NCI-H526 treated with DMSO at 0.1 percent for 48 hours (cell line): ENCODE data around the gene MDFIC2.
"Not testable (repeated sequence)": the region's sequence is repeated elsewhere in the genome, so short reads cannot be mapped to it uniquely, and the experiment has no call there.

Source experiments
- DNase-seq: peaks from one replicate; lab custom pipeline; 2025; lab: John Stamatoyannopoulos, UW

Gene MDFIC2

DNA sequence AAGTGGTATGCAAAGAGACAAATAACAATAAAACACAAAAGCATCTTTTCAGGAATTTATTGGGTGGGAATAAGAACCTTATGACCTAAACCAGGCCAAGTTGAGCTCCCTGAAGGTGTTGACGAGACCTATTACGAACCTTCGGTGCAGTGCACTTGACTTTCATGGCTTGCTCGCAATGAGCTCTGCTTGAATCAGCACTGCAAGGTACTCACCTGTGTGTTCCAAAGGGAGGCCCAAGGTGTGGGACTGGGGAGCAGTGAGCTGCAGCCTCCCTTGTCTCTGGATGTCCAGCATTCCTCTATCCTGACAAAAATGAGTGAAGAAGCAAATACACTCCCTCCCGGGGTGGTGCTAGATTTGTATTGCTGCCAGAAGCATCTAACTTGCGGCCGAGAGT lies at the start of gene MDFIC2:
TSS of gene MDFIC2 (minus strand) at position 303 of the 400 bp plus-strand sequence. CDS start 665 bp downstream, outside the sequence.
- DNase-seq, result no peak

DNA sequence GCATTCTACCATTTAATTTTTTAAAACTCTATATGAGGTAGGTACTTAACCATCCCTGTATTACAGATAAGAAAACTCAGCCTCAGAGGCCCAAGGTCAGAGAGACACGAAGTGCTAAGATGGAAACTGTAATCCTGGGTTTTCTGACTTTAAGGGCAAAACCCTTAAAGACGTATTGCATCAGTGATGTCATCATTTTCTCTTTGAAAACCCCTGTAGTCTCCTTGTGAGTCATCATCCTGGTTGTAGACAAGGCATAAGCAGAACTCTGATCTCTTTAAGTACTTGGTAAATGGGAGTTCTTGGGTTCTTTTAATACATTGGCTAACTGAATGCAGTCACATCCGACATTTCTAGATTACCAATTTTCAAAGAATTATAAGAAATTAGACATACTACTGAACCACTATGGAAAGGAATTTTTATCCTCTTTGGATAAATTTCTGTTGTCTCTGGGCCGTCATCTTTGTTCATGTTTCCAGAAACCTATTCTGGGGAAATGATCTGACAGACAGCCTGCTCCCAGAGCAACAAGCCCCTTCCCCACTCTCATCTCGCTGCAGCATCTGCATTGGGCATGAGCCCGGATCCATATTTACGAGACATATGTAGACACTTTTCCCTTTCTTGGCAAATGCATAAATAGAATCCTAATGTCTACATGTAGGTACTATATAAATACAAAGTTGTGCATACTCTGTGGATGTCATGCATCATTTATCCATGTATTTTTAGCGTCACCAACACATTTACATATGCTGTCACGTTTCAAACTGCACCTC lies 48.7 kb upstream of the MDFIC2 start:
- DNase-seq, result no peak

DNA sequence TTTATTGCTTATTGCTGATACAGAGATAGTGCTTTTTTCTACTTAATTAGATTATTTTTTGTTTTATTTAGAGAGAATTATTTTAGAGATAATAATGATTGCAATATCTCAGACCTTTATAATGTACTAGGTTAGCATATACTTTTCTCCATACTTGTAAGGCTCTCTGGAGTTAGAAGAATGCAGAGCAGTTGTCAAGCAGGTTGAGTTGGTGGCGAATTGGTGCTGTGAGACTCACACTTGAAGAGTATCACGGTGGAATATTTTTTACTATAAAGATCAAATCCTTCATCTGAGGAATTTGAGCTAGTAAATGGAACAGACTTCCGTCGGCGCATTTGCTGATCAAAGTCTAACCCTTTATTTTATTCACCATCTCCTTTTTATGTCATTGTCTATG lies 47.3 kb upstream of the MDFIC2 start:
- no peak for DNase-seq

DNA sequence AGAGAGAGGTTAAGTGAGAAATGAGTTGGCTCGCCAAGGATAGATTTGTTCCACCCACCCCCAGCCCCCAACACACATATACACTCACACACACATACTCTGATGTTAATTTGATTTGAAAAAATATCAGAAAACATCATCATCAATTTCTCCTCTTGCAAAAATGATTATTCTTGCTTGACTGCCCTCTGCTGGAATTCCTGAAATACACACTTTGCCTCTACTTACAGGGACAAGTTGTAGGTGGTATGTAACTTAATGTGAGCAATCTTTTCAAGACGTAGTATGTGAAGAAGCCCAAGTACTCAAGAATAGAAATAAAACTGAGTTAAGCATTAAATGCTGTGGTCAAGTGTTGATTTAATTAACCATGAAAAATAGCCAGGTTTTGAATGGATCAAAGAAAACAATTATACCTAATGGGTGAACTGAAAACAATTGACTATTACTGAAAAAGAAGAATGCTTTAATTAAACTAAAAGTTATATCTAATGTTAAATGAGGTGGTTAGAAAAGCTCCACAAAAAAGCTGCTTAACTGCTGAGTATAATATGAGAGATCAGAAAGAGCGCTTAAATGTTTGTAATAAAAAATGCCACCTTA lies 46.6 kb upstream of the MDFIC2 start:
- peak; percentile 3 for DNase-seq

DNA sequence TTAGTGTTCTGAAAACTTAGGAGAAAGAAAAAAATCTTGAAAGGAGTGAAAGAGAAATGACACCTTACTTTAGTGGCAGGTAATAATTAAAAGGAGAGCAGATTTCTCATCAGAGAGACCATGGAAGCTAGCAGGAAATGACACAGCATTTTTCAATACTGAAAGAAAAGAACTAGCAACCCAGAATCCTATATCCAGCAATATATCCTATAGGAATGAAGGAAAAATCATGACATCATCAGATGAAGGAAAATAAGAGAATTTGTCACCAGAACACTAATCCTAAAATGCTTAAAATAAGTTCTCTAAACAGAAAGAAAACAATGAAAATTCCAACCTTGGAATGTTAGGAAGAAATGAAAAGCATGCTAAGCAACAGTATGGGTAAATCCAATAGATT lies 39.8 kb upstream of the MDFIC2 start:
- no peak for DNase-seq

DNA sequence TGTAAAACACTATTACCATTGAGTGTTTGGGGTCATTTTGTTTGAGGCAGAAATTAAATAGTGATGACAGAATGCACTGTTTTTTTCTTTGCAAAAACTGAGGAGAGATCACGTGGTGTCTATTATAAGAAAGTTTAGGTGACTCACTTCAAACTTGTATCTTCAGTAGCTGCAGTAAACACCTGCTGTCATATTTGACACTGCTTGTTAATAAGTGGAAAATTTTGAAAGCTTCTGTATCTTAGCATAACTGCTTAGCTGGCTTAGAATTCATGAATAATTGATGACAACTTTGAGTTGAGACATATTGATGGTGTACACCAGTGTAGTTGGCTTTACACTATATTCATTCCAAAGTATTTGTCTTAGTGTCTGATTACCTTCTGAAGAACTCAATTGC lies 29.7 kb upstream of the MDFIC2 start:
- no peak for DNase-seq

DNA sequence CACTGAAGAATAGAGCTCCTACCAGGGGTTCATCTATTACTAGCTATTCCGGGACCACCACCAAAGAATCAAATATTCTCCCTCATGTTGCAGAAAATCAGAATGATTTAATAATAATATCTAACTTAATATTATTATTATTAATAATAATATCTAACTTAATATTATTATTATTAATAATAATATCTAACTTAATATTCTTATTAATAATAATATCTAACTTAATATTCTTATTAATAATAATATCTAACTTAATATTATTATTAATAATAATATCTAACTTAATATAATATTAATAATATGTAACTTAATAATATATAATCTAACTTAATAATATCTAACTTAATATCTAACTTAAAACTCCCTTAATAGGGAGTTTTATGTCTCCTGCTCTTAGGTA lies 24.4 kb upstream of the MDFIC2 start:
- not testable (repeated sequence) for DNase-seq

DNA sequence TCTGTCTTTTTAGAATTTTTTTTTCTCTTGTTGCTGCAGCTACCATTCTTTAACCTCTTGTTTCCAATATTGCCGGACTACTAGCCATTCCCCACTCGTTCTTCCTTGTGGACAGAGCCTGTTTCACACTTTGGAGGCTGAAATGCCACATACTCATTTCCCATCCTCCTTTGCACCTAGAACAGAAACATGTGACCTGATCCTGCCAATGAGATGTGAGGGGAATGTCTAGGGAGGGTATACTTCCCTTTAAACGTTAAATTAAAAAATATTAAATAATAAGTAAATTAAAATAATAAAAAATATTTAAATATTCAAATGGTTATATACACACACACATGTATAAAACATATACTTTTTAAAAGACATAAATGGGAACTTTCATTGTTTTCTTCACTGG lies 20.6 kb upstream of the MDFIC2 start:
- no peak for DNase-seq

DNA sequence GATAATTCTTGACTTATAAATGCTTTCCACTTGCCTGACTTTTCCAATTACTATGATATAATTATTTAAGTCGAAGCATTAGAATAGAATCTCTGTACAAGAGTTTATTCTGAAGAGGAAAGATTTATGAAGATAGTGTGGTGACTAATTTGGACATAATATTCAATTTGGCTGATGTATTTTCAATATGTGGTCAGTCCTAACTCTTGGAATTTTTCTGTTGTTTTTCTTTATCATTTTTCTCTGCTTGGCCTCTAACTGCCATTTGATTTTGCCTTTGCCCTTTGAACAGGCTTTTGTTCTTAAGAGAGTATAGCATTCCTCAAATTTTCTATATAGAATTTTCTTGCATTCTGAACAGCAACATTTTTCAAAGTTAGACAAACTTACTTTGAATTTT lies 2.6 kb upstream of the MDFIC2 start:
- DNase-seq, result no peak

DNA sequence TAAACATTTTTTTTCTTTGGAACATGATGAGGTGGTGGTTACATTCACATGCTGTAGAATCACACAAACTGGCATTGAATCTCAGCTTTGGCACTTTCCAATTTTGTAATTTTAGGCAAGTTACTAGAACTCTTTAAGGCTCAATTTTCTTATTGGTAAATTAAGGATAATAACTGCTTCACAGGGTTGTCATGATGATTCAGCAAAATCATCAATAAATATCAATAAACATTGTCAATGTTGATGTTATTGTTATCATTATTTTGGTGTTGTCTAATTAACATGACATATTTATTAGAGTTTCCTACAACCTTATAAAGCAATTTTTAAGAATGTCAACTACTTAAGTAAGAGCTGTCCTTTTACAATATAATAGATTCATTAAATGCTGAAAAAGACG lies 1.6 kb downstream of the MDFIC2 start:
- DNase-seq, result no peak

DNA sequence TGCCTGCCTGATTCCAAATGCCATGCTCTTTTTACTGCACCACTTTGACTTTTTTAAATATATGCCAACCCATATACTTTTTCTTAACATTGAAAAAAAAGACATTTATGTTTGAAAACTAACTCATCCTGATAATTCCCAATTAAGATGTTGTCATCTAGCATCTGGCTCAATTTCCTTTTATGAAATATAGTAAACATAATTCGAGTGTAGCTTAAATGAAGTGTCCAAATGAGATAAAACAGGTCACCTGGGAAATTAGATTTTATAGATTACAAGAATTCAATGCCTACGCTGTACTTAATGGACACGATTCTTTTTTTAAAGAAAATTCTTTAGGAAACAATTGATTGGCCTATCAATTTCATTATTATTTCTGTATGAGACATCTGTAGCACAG lies 2.8 kb downstream of the MDFIC2 start:
- no peak for DNase-seq

DNA sequence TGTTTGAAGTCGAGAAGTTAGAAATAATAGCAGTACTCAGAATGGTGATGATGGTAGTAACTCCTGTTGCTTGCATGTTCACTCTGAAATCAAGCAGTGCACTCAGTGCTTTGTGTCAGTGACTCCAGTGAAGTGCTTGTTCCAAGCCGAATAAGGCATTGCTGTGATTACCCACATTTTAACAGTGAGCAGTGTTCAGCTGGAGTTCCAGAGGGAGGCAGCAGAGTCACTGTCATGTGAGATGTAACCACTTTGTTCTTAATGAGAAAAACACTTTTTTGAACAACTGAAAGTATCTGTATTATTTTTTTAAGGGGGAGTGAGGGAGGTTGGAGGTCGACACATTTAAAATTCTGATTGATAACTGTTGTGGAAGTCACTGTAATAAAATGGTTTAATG lies 3.7 kb downstream of the MDFIC2 start:
- no peak for DNase-seq

DNA sequence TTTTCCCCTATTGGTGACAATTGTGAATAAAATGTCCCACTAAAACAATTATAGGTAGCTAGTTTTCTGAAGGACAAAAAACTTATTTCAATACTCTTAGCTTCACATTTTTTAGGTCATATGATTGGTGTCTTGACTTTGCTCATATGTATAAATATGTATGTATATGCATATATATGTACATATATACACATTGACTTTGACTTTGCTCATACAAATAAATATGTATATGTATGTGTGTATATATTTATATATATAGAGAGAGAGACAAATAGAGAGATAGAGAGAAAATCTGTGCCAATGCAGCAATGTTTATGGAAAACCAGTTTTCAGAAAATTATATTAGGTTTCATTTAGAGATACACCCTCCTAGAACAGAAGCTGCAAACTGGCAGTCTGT lies 5.7 kb downstream of the MDFIC2 start:
- no peak for DNase-seq

DNA sequence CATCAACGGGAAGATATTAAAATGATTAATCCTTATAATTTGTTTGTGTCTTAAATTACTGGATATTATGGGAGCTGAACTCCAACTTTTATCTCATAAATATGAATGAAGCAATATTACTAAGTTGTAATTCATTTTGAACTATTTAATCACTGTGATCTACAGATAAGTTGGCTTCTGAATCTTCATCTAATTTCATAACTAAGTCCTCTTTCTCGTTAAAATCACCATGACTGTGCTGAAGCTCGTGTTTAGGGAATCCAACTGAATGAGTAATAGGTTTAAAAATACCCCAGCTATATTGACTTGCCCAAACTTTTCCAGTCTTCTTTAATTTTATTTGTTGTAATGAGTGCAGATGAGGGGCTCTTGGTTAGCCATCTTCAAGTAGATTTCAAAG lies 14.1 kb downstream of the MDFIC2 start:
- DNase-seq, result no peak

DNA sequence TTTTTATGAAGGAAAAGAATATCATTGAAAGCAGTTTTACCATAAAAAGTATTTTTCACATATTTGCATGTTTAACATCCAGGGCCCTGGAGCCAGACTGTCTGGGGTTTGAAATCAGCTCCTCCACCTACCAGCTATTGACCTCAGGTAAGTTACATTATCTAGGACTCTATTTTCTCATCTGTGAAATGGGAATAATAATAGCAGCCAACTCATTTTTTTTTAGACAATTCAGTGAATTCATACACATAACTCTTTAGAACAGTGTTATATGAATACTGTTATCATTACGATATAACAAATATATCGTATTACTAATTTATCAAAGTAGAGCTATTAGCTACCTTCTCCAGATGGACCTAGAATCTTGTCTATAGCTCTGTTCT lies 21.3 kb downstream of the MDFIC2 start:
- no peak for DNase-seq

DNA sequence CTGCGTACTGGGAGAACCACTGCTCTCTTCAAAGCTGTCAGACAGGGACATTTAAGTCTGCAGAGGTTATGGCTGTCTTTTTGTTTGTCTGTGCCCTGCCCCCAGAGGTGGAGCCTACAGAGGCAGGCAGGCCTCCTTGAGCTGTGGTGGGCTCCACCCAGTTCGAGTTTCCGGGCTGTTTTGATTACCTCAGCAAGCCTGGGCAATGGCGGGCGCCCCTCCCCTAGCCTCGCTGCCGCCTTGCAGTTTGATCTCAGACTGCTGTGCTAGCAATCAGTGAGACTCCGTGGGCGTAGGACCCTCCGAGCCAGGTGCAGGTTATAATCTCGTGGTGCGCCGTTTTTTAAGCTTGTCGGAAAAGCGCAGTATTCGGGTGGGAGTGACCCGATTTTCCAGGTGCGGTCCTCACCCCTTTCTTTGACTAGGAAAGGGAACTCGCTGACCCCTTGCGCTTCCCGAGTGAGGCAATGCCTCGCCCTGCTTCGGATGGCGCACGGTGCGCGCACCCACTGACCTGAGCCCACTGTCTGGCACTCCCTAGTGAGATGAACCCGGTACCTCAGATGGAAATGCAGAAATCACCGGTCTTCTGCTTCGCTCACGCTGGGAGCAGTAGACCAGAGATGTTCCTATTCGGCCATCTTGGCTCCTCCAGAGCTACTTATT lies 21.9 kb downstream of the MDFIC2 start:
- DNase-seq, result not testable (repeated sequence)

DNA sequence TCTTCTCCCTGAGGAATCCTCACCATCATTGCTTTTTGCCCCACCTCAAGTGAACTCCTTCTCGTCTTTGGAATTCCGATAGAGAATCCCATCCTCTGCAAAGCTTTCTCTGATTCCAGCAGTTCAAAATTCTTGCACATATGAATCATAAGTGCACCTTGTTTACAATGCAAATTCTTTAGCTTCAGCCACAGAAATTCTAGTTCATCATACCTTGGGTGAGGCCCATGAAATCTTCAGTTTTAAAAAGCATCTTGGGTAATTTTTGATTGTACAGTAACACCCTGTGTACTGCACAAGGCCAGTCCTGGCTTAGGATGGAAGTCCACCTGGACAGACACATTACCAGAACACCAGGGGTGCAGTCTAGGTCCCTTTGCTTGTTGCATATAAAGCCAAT lies 30.8 kb downstream of the MDFIC2 start:
- DNase-seq, result no peak

DNA sequence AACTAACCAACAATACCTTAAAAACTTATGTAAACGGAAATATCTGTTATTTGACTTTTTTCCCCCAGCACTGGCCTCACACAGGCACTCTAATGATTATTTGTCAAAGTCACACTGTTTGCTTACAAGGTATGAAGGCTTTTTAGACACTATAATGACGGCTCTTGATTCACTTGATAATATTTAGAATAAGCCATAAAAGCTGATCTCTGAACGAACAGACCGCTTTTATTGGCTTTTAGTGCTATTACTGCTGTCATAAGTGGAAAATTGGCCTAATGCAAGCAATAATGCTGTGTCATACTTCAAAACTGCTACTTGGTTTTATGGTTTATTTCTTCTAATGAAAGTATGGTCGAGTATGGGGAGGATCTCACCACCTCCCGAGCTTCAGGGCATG lies 35.1 kb downstream of the MDFIC2 start:
- no peak for DNase-seq

DNA sequence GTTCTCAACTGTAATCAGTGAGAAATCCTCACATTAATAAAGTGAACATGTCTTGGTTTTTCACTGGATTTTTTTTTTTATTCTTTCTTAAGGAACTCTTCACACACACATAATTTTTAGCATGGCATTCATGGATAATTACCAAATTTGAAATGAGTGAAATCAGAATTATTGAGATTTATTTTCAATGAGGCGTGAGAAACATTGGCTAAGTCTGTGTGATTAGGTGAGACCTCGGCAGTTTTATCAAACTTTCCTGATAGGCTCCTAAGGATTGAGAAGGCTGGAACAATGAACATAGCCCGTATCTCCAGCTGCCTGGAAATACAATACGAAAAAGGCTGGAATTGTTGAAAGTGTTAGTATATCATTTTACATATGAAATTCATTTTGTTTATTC lies 35.5 kb downstream of the MDFIC2 start:
- DNase-seq, result no peak

DNA sequence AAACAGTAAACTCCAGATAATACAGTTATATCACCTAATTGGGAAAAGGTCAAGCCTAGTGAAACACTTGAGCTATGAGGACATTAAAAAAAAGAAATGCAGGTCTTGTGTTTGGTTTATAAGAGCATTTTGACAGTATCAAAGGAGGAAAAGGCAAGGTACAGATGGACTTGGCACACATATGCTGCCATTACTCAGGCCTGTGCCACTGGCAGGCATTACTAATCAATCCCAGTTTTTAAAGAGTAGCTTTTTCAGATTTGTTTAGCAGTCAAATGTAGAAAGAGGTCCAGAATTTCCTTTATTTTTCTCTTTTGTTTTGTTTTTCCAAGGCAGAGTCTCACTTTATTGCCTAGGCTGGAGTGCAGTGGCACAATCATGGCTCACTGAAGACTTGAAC lies 38.9 kb downstream of the MDFIC2 start:
- no peak for DNase-seq

DNA sequence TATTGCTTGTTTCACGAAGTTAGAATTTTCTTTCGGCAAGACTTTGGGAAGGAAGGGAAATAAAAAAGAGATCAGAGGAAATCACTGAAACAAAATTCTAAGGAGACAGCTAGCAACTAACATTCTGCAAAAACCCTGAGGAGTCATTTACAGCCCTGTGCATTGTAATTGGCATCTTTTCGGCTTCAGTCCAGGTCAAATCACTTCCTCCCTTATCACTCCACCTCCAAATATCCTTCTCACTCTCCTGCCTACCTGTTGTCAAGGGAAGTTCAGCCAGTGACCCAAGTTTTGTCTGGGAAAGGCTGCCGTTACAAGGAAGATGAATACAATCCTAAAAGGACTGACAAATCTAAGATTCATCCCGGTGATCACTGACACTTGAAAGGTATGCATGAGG lies 39.6 kb downstream of the MDFIC2 start:
- no peak for DNase-seq

DNA sequence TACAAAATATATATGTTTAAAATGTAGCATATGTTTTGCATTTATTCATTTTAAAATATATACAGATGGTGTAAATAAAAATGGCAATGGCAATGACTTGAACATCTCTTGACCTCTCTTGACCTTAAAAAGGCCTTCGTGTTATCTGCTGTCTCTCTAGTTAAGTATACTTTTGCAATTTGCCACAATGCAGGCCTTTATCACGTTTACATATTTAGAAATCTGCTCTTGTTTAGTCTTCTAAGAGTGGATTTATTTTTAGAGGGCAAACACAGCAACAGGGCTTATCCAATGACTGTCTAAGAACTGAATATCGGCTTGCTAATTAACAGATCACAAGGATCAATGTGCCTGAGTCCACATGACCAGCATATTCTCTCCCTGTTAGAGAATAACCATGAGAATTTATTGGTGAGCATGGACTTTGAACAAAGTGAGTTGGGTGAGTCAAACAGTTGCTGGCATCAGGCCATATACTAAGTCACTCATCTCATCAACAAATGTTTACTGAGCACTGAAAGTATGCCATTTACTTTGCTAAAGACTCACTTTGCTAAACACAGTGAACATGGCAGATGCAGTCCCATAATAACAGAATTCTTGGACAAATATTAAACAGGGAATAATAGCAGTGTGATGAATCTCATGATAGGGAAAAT lies 48.2 kb downstream of the MDFIC2 start:
- no peak for DNase-seq

DNA sequence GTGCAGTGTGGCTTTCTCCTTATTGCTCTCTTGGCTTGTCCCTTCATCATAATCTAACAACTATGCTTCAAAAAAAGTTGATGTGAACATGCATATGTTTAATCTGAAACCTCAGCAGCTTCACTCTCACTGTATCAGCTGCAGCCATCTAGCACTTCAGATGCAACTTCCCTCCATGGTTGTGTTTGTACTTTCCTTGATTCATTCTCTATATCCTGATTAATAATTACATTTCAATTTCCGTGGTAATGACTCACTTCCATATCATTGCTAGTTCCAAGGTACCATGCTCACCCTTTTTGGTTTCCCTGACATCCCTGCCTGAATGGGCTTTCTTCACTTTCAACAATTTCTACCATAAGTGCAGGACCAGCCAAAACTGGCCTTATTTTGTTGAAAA lies 51.2 kb downstream of the MDFIC2 start:
- DNase-seq, result no peak
